ENCODE results near the gene PTPRR.

- no peak for TF ChIP-seq POLR2AphosphoS5 (IDR thresholded peaks at IDR 0.05; ENCODE audit: low read depth, low read length)
- no peak for TF ChIP-seq TAF1 (IDR thresholded peaks at IDR 0.05; ENCODE audit: borderline replicate concordance, insufficient read depth, low read length)
- no peak for TF ChIP-seq SIN3A (IDR thresholded peaks at IDR 0.05; ENCODE audit: borderline replicate concordance, insufficient read depth, low read length)
- TF ChIP-seq, protein P1, sequence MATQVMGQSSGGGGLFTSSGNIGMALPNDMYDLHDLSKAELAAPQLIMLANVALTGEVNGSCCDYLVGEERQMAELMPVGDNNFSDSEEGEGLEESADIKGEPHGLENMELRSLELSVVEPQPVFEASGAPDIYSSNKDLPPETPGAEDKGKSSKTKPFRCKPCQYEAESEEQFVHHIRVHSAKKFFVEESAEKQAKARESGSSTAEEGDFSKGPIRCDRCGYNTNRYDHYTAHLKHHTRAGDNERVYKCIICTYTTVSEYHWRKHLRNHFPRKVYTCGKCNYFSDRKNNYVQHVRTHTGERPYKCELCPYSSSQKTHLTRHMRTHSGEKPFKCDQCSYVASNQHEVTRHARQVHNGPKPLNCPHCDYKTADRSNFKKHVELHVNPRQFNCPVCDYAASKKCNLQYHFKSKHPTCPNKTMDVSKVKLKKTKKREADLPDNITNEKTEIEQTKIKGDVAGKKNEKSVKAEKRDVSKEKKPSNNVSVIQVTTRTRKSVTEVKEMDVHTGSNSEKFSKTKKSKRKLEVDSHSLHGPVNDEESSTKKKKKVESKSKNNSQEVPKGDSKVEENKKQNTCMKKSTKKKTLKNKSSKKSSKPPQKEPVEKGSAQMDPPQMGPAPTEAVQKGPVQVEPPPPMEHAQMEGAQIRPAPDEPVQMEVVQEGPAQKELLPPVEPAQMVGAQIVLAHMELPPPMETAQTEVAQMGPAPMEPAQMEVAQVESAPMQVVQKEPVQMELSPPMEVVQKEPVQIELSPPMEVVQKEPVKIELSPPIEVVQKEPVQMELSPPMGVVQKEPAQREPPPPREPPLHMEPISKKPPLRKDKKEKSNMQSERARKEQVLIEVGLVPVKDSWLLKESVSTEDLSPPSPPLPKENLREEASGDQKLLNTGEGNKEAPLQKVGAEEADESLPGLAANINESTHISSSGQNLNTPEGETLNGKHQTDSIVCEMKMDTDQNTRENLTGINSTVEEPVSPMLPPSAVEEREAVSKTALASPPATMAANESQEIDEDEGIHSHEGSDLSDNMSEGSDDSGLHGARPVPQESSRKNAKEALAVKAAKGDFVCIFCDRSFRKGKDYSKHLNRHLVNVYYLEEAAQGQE (IDR thresholded peaks at IDR 0.05; ENCODE audit: insufficient read depth in 1 of 2, low read depth in 2 of 2, low read length in 2 of 2), result no peak
- TF ChIP-seq FOXP2 (optimal IDR thresholded peaks at IDR 0.05; ENCODE audit: borderline replicate concordance, extremely low read depth, extremely low read length, insufficient read depth), result no peak
Observed at GRCh38 chr12:70890895-70891832, 29.4 kb downstream of the PTPRR start.
